DMS153 treated with DMSO at 0.1 percent for 48 hours (cell line): ENCODE data around the gene ADGRA3.
"Not testable (repeated sequence)": the region's sequence is repeated elsewhere in the genome, so short reads cannot be mapped to it uniquely, and the experiment has no call there.

Source experiments
- DNase-seq: peaks from one replicate; lab custom pipeline; 2025; ENCODE audit not compliant: unreplicated experiment; lab: John Stamatoyannopoulos, UW

The ADGRA3 gene

GRCh38 chr4:22384154-22384553, 131.7 kb downstream of the ADGRA3 start:
- DNase-seq, result no peak

DNA sequence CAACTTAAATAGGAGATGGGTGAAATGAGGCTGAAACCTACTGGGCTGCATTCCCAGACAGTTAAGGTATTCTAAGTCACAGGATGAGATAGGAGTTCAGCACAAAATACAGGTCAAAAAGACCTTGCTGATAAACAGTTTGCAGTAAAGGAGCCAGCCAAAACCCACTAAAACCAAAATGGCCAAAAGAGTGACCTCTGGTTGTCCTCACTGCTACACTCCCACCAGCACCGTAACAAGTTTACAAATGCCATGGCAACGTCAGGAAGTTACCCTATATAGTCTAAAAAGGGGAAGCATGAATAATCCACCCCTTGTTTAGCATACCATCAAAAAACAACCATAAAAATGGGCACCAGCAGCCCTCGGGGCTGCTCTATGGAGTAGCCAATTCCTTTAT, 133.7 kb downstream of the ADGRA3 start:
- DNase-seq, result not testable (repeated sequence)

DNA sequence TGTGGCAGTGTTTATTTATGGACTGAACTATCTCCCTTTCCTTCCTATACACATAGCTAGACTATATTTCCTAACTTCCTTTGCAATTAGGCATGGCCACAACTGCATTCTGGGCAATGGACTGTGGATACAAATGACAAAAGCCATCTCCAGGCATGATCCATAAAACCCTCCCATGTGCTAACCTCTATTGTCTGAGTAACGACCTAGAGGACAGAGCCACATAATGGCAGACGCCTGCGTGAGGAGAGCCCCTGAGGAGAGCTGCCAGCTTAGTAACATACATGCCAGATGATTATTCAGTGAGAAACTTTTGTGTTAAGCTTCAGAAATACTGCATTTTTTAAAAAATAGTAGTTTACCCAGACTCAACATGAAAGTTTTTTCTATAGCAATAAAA, 142.9 kb downstream of the ADGRA3 start:
- no peak for DNase-seq

DNA sequence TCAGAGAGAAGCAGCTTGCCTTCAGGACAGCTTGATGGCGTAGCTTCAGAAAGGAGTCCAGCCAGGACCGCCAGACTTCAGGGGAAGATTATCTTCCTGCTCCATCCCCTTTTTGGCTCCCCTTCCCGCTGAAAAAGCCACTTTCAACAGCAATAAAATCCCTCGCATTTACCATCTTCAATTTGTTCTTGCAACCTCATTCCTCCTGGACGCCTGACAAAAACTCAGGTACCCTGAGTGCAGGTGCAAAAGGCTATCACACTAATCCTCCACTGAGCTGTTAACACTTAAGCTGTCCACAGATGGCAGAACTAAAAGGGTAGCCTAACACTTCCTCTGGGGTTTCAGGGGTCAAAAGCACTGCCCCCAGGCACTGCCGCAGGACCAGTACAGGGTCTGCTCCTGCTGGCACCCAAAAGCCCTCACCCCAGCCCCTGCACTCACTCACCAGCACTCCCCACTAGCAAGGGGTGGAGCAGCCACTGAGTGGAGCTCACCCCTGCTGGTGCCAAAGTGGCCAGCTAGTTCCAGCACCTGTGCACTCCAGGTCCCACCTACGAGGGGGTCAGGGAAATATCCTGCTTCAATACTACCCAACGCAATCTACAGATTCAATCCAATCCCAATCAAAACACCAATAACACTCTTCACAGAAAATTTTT, 145.8 kb downstream of the ADGRA3 start:
- no peak for DNase-seq

GRCh38 chr4:22363787-22364186, 152.1 kb downstream of the ADGRA3 start:
- DNase-seq, result no peak

GRCh38 chr4:22363036-22363435, 152.8 kb downstream of the ADGRA3 start:
- DNase-seq, result no peak

DNA sequence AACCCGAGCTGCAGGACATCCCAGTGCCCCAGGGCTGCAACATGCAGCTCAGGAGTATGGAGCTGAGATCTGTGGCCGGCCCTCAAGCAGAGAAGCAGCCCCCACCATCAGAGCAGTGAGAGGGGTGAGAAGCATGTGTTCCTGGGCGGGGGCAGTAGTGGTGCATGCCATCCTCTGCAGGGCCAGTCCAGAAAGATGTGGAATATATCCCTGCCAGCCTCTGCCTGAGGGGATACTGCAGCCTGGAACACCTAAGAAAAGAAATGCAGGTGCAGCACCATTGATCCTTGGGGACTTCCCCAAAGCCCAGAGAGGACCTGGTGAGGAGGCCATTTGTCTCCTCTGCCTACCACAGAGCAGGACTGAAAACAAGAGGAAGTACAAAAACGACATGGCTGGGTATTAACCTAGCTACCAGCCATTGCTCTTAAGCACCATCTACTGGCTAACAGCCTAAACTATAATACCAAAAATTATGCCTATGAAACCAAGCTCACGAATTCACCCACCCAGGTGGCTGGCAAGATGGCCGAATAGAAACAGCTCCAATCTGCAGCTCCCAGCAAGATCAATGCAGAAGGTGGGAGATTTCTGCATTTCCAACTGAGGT, 158.8 kb downstream of the ADGRA3 start:
- DNase-seq, result no peak

DNA sequence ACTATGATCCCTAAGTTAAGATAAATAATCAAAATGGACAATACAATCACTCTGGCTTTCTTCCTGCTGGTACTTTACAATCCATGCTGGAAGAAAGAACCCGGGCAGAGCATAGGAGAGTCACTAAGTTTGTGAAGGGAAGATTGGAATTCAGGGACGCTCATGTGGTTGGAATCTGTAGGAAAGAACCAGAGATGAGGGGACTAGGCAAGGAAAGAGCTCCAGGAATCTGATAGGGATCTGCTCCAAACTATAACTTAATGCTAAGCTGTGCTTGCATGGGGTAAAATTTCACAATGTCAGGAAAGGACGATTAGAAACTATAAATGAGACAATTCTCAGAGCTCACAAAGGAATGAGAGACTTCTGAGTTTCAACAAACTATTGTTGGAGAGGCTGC, 167.5 kb downstream of the ADGRA3 start:
- no peak for DNase-seq

GRCh38 chr4:22345678-22346077, 170.2 kb downstream of the ADGRA3 start:
- DNase-seq, result no peak

- DNase-seq, result no peak
Observed at GRCh38 chr4:22345055-22345454, 170.8 kb downstream of the ADGRA3 start.

DNA sequence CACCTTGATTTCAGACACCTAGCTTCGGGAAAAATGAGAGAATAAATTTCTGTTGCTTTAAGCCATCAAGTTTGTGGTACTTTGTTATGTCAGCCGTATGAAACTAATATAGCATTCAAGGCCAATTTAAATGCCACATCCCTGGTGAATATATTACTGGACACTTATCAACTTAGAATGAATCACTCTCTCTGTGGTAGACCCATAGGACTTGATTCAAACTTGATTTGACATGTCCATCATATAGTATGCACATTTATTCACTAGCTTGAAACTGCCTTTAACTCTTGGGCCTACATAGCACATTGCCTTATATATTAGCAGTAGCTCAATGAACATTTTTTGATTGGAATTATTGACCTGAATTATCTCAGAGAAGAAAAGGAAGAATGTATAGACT, 172.3 kb downstream of the ADGRA3 start:
- DNase-seq, result no peak

DNA sequence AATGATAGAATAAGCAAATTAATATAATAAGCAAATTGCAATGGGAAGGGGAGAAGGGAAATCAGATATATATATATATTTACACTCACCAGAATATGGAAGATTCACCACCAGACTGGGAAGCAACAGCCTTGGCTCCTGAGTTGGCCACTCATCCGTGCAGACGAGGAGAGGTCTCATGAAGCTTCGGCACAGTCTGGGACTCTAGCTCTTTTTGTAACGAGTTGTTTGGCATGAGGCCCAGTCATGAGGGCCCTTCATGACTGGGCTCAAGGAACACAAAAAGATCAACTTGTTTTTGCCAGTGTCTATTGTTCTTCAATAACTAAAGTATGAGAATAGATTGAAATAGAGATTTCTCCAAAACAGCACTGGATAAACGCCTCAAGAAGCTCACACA, 176.4 kb downstream of the ADGRA3 start:
- no peak for DNase-seq

DNA sequence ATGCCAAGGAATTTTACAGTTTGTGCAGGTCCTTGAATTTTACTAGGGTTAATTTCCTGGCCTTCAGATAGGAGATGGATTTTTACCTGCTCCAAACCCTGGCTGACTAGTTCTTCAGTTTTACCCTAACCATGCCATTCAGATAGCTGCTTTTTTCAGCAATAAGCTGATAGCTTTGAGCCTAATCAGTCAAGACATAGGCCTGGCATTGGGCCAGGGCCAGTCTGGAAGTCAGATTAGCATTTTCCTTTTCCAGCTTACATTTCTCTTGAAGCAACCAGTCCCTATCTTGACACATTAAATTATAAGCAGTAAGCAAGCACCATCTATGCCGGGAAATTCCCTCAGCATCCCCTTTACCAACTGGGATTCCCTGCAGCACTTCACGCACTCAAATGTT, 177.1 kb downstream of the ADGRA3 start:
- no peak for DNase-seq
